Endothelial cell (in vitro differentiated cells): Measurements from ENCODE around the gene TBC1D4. TPM values are rescaled to one million over a fixed set of nuclear protein-coding genes. Genes with fewer than 3 reads are reported as not detected.

Experiments used
- DNase-seq: peaks from one replicate; pipeline ENCODE4 v3.0.0; 2021; ENCODE audit warnings: low spot score
- H3K27ac Mint-ChIP-seq: one replicate; pipeline ENCODE4 v1.8.0; 2021; ENCODE audit warnings: mixed read lengths, inconsistent platforms; ENCODE audit not compliant: unreplicated experiment
- H3K27me3 Mint-ChIP-seq: one replicate; pipeline ENCODE4 v1.8.0; 2021; ENCODE audit warnings: mild to moderate bottlenecking, moderate library complexity, mixed read lengths, inconsistent platforms; ENCODE audit not compliant: unreplicated experiment
- H3K36me3 Mint-ChIP-seq: one replicate; pipeline ENCODE4 v1.8.0; 2021; ENCODE audit warnings: mild to moderate bottlenecking, low read depth, mixed read lengths, inconsistent platforms; ENCODE audit not compliant: unreplicated experiment
- H3K4me1 Mint-ChIP-seq: one replicate; pipeline ENCODE4 v1.8.0; 2021; ENCODE audit warnings: mild to moderate bottlenecking, mixed read lengths, inconsistent platforms; ENCODE audit not compliant: unreplicated experiment
- H3K4me3 Mint-ChIP-seq: one replicate; pipeline ENCODE4 v1.8.0; 2021; ENCODE audit warnings: mild to moderate bottlenecking, mixed read lengths, inconsistent platforms; ENCODE audit not compliant: unreplicated experiment
- H3K9me3 Mint-ChIP-seq: one replicate; pipeline ENCODE4 v1.8.0; 2021; ENCODE audit warnings: mixed read lengths, inconsistent platforms; ENCODE audit not compliant: unreplicated experiment
- CTCF ChIP-seq: fragments of 200-600 bp; sonication (generic); IDR thresholded peaks from one replicate; pipeline ENCODE4 v1.5.0; 2021; ENCODE audit warnings: antibody characterized with exemption; ENCODE audit not compliant: unreplicated experiment
- total RNA-seq: library from RNA; stranded (reverse); fragmentation: NEBNext Ultra II Directional; extraction: Animal tissue kit (Norgen Biotek cat#: 25700); gene quantifications from one replicate; pipeline ENCODE4 v1.2.1, GENCODE V29; 2021; ENCODE audit not compliant: unreplicated experiment

Gene TBC1D4
- total RNA-seq, 1 donor from 2014 or later = 47.2 TPM

GRCh38 chr13:75334634-75335447 lies 147.1 kb downstream of the TBC1D4 start:
- H3K9me3 Mint-ChIP-seq = no peaks in the 10 kb centered on the region

GRCh38 chr13:75333103-75333502 lies 148.9 kb downstream of the TBC1D4 start:
- peaks cover 29% of the 10 kb centered on the region for H3K4me1 Mint-ChIP-seq
- H3K9me3 Mint-ChIP-seq = no peaks in the 10 kb centered on the region
- no peak for DNase-seq
- no peak for TF ChIP-seq CTCF
- H3K27me3 Mint-ChIP-seq = peaks cover 2% of the 10 kb centered on the region
- H3K4me3 Mint-ChIP-seq = no peak overlapping the region
- no peak overlapping the region for H3K27ac Mint-ChIP-seq
- H3K36me3 Mint-ChIP-seq = no peaks in the 10 kb centered on the region

More at GRCh38 chr13:75334634-75335447, 147.1 kb downstream of the TBC1D4 start:
- Mint-ChIP-seq H3K4me1 (peaks cover 27% of the 10 kb centered on the region), H3K27ac (no peak overlapping the region), H3K4me3 (no peak overlapping the region), H3K27me3 (peaks cover 4% of the 10 kb centered on the region), H3K36me3 (peaks cover 3% of the 10 kb centered on the region)
- no peak for DNase-seq
- no peak for TF ChIP-seq CTCF

DNA sequence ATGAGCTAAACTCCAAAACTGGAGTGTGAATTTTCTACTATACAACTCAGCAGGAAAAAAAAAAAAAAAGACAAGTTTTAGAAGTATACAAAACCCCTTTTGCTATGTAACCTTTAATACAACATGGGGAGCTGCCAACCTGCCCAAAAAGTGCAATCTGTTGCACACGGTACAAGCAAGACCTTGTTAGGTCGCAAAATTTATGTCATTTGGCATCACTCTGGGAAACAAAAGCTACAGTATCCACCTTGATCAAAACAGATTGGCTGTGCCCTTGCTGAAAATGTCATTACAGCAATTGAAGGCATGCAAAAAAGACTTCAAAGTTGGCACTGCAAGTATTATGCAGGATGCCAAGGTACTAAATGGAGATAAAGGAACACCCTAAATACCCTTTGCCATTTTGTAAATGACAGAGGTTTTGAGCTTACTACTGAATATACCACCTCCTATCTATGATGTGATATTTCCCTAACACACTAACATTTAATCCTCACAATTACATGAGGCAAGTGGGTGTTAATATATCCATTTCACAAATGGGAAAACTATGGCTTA lies 150.1 kb downstream of the TBC1D4 start:
- Mint-ChIP-seq H3K4me1 (peaks cover 31% of the 10 kb centered on the region), H3K27ac (no peak overlapping the region), H3K4me3 (no peak overlapping the region), H3K9me3 (no peaks in the 10 kb centered on the region), H3K36me3 (no peaks in the 10 kb centered on the region), H3K27me3 (peaks cover 2% of the 10 kb centered on the region)
- DNase-seq = no peak
- no peak for TF ChIP-seq CTCF

- no peaks in the 10 kb centered on the region for H3K36me3 Mint-ChIP-seq
- no peak for TF ChIP-seq CTCF
- no peak overlapping the region for H3K4me3 Mint-ChIP-seq
- H3K4me1 Mint-ChIP-seq = peaks cover 41% of the 10 kb centered on the region
- DNase-seq = no peak
- H3K9me3 Mint-ChIP-seq = no peaks in the 10 kb centered on the region
- peaks cover 2% of the 10 kb centered on the region for H3K27me3 Mint-ChIP-seq
- H3K27ac Mint-ChIP-seq = no peak overlapping the region
Measured at GRCh38 chr13:75330770-75331169, 151.2 kb downstream of the TBC1D4 start.

- Mint-ChIP-seq H3K4me1 (peaks cover 39% of the 10 kb centered on the region), H3K9me3 (no peaks in the 10 kb centered on the region), H3K36me3 (no peaks in the 10 kb centered on the region), H3K27me3 (peaks cover 2% of the 10 kb centered on the region), H3K27ac (peak overlapping the region; percentile 77), H3K4me3 (no peak overlapping the region)
- DNase-seq = no peak
- no peak for TF ChIP-seq CTCF
Measured at GRCh38 chr13:75329723-75330122, 152.2 kb downstream of the TBC1D4 start.
